ENCODE data around the gene DNLZ.

Gene DNLZ

GRCh38 chr9:136374183-136374575 is 10.6 kb upstream of the DNLZ start:
- no peak for DNase-seq

DNA sequence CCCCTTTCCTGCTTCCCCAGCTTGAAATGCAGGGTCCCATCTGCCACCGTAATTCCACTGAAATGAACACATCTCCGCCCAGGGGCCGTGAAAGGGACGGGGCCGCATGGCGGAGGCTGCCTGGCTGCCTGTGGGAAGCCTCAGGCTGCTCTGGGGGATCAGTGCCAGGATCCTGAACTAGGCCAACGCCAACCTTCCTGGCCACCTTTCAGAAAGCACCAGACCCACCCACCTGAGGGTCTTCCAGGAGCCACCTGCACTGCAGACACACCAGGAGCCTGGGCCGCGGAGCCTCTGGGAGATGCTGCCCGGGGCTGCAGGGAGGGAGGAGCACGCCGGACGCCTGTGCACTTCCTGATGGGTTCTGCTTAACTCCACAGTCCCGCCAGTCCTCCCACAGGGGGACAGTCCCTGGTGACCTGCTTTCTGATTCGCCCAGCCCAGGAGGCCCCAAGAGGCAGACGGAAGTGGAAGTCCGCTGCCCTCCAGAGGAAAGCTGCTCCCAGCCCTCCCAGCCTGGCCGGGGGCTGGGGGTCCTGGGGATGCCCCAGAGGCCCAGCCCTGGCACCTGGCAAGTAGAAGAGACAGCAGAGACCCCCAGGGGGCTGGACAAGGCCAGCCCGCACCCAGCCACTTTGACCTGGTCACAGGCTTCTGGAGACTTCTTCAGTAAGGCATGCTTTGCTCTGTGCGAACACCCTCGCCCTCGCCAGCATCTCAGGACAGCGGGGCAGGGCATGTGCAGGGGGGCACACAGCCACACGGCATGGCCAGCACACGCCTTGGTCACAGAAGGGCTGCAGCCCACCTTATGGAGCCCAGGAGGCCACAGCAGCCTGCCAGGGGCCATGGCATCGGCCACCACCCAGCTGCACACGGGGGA is 10.0 kb upstream of the DNLZ start, which contains the start of gene CARD9:
TSS of gene CARD9 (minus strand) at position 370 of the 883 bp plus-strand sequence. CDS start 1,591 bp downstream, outside the sequence.
- no peak for DNase-seq

DNA sequence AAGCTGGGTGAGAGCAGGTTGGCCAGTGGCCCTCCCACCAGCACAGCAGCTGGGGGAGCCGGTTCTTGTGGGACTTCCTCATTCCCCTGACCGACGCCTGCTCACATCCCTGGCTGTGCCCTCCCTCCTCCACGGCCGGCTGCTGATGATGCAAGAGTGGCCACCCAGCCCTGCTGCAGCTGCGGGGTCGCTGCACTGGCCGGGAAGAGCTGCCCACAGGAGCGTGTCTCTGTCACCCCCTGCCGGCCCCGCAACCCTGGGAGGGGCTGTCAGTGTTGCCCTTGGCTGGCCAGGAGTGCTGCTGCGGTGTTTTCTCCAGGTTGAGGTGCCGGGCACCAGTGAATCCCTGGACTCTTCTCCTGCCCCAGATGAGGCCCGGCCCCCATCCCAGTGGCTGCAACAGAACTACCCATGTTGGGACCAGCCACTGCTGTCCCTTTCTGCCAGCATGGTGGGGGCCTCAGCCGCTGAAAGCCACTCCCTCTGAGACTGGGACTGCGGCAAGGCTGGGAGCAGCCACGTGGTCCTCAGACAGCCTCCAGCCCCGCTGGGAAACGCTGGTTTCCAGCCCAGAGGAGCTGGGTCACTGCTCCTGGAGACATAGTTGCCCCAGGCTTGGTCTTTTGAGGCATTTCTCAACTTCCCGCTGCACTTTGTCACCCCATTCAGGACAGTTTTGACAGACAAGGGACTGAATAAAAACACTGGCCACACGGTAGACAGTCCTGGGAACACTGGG is 9.2 kb upstream of the DNLZ start:
- DNase-seq, result no peak

GRCh38 chr9:136372006-136372405 is 8.5 kb upstream of the DNLZ start:
- no peak for DNase-seq

DNA sequence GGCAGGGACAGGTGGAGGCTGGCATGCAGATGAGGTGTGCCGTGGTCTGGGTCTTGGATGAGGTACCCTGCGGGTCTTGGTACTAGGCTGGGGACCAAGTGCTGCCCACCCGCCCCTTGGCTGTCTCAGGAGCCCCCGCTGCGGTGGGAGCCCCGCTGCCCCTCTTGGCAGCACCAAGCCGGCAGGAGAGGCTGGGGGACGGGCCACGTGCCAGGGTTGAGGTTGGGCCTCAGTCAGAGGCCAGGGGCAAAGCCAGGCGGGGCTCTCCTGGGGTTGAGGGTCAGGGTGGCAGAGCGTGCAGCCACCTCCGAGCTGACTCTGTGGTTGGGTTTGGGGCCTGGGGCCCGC is 8.0 kb upstream of the DNLZ start:
- DNase-seq, result no peak

- DNase-seq, result no peak
Observed at GRCh38 chr9:136370687-136371532, 7.4 kb upstream of the DNLZ start.

GRCh38 chr9:136370037-136370436 is 6.5 kb upstream of the DNLZ start:
- no peak for DNase-seq

DNA sequence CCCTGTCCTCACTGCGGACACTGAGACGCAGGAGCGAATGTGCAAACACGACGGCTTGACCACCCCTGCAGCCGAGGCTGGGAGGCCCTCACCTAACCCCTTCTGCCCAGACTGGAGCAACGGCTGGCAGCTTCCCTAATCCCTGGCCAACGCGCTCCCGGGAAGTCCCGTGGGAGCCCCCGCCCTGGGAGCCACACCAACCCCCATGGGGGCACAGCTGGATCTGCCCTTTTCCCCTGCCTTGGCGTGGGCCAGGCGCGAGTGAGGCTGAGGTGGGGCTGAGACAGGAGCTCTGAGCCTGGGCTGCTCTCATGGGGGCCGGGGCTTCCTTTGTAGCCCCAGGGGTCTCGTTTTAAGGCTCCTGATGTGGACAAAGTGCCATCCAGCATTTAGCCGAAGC is 4.6 kb upstream of the DNLZ start:
- DNase-seq, result no peak

DNA sequence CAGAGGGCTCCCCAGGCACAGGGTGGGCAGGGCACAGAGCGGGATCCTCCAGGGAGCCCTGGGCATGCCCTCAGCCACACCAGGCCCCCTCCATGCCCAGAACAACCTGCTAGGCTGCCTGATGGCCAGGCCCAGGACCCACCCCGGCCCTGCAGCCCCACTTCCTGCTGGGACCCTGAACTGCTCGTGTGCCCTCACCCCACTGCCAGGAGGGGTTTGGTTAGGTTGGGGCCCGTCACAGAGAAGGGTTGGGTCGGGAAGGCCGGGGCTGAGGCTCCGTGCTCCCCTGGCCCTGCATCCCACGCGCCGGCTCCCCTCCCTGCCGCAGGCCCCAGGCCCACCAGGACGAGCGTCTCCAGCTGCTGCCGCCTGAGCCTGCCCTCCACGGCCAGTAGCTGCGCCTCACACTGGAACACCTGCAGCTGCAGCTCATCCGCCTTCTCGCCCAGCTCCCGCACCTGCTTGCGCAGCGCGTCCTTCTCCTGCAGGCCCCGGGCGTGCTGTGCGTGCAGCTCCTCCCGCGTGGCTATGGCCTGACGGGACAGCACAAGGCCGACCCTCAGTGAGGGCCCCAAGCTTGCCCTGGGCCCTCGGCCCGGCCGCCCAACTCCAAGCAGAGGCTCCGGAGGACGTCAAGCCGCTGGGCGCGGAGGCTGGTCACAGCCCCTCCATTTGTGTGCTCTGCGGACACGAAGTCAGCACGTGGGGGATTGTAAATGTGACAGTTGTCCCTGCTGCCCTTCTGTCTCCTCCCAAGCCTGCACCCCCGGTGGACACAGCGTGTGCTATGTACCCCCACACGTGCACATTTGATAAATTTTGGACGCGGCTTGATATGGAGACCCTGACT is 4.0 kb upstream of the DNLZ start:
- DNase-seq, result no peak

- no peak for DNase-seq
Observed at GRCh38 chr9:136366826-136367225, 3.3 kb upstream of the DNLZ start.

DNA sequence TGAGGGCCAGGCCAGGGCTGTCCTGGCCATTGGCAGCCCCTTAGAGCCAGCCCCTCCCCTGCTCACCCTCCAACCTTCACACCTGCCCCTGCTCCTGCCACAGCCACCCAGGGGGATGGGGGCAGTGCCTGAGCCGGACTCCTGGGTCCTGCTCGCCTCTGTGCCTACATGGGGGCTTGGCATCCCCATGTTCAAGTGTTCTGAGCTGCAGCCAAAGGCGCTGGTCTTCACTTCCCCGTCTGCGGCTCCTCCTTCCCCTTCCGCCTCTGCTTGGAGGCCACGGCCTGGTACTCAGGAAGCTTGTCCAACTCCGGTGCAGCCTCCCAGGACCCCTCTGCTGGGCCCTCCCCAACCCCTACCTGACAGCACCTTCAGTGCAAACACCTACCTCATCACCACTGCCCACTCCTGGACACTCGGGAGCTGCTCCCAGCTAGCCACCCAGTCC is 2.3 kb upstream of the DNLZ start:
- DNase-seq, result no peak

DNA sequence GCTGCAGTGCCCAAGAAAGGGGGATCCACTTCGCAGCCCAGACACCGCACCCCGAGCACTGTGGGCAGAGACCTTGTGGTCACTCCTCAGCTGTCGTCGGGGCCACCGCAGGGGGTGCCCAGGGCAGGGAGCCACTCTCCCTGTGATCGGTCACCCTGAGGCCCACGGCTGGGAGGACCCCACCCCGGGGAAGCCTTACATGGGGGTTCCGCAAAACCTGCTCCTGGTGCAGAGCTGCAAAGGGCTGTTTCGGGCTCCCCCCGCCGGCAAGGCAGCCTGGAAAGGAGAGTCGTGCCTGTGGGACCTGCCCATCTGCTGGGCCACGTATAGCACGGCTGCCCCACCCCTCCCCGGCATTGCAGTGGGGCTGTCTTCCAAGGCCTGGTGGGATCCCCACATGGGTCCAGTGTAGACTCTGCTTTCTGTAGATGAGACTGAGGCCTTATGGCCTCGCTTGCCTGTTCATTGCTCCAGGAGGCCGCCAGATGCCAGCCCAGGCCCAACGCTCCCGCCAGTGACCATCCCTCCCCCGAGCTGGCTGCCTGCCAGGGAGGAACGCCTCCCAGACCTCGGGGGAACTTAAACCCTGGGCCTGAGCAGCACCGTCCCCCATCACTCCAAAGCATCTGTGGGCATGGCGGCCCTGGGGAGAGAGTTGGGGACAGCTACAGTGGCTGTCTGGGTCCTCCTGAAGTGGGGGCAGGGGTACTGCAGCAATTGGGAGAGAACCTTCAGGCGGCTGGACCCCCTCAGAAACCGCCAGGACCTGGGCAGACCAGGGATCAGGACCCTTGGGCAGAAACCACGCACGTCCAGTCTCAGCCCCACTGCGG is 1.6 kb upstream of the DNLZ start:
- DNase-seq, result no peak

- DNase-seq, result no peak
Observed at GRCh38 chr9:136363949-136364748, 605 bp upstream of the DNLZ start.

- no peak for DNase-seq
Observed at GRCh38 chr9:136362450-136362784, 1.1 kb downstream of the DNLZ start.

GRCh38 chr9:136361754-136362449 is 1.6 kb downstream of the DNLZ start:
- no peak for DNase-seq

- DNase-seq, result no peak
Observed at GRCh38 chr9:136361047-136361753, 2.3 kb downstream of the DNLZ start.

- no peak for DNase-seq
Observed at GRCh38 chr9:136359774-136360718, 3.5 kb downstream of the DNLZ start.

DNA sequence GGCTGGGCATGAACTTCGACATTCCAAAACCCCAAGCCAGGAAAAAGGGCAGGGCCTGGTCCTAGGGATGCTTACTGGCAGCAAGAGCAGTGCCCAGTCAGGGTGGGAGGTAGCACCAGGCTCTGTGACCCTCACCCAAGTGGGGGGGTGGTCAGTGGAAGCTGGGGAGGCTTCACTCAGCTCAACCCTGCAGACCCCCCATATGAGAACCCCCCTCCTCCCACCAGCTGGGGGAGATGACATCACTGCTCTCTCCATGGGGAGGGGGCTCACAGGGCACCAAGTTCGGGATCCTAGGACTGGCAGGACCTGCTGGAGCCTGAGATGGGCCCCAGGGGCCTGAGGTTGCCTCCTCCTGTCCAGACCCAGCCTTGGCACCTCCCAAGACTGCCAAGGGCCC is 4.7 kb downstream of the DNLZ start:
- DNase-seq, result no peak

Data from NCI-H1105 treated with DMSO at 0.1 percent for 48 hours (cell line).